COR-L47 (cell line): Measurements from ENCODE around the gene TAT.
"Not testable (repeated sequence)": the region's sequence is repeated elsewhere in the genome, so short reads cannot be mapped to it uniquely, and the experiment has no call there.

Source experiments
- DNase-seq: peaks from one replicate; lab custom pipeline; 2025; lab: John Stamatoyannopoulos, UW

The TAT gene

GRCh38 chr16:71576971-71577370 lies at the start of gene TAT:
Gene TAT (minus strand): TSS chr16:71577092. CDS start chr16:71576415, 677 bp downstream.
- no peak for DNase-seq

GRCh38 chr16:71626018-71626857 lies 49.3 kb upstream of the TAT start, which contains the start of gene MARVELD3:
Gene MARVELD3 (plus strand): TSS chr16:71626184. CDS start chr16:71626230, 46 bp downstream.
- DNase-seq: peak; percentile 35

GRCh38 chr16:71625113-71625850 lies 48.4 kb upstream of the TAT start:
- DNase-seq: no peak

GRCh38 chr16:71623597-71623996 lies 46.7 kb upstream of the TAT start:
- DNase-seq: no peak

- no peak for DNase-seq
Observed at GRCh38 chr16:71622088-71622487, 45.2 kb upstream of the TAT start.

DNA sequence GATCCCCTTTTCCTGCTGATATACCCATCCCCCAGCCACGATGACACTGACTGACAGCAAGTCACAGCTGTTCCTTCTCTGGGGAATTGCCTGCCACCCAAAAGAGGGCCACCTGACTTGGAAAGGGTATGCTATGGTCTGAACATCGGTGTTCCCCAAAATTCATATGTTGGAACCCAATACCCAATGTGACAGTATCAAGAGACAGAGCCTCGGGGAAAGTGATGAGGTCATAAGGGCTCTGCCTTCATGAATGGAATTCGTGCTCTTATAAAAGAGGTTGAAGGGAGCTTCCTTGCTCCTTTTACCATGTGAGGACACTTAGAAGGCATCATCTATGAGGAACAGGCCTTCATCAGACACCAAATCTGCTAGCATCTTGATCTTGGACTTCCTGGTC lies 41.5 kb upstream of the TAT start:
- DNase-seq: no peak

DNA sequence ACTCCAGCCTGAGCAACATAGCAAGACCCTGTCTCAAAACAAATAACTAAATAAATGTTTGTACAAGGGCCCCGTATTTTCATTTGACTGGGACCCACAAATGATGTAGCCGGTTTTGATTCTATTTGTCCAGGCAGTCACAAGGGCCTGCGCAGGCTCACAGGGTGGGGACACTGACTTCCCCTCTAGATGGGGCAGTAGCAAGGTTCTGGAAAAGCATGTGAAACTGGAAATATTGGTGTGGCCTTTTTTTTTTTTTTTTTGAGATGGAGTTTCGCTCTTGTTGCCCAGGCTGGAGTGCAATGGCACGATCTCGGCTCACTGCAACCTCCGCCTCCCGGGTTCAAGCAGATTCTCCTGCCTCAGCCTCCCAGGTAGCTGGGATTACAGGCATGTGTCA lies 38.1 kb upstream of the TAT start:
- DNase-seq: not testable (repeated sequence)

GRCh38 chr16:71610936-71611871 lies 34.3 kb upstream of the TAT start:
- no peak for DNase-seq

DNA sequence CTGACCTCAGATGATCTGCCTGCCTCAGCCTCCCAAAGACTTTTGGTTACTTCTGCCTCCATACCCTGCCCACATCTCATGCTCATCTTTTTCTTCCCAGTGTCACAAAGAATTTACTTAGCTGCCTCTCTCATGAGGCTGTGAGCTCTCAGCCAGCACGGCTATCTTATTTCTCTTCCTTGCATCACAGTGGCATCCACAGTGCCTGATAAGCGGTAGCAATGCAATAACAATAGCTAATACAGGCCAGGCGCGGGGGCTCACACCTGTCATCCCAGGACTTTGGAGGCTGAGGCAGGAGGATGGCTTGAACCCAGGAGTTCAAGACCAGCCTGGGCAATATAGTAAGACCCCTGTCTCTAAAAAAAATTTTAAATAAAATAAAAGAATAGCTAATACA lies 33.6 kb upstream of the TAT start:
- DNase-seq: no peak

- no peak for DNase-seq
Observed at GRCh38 chr16:71609066-71609465, 32.2 kb upstream of the TAT start.

GRCh38 chr16:71600822-71601221 lies 23.9 kb upstream of the TAT start:
- no peak for DNase-seq

GRCh38 chr16:71598426-71598825 lies 21.5 kb upstream of the TAT start:
- not testable (repeated sequence) for DNase-seq

- DNase-seq: not testable (repeated sequence)
Observed at GRCh38 chr16:71595340-71595826, 18.5 kb upstream of the TAT start.

DNA sequence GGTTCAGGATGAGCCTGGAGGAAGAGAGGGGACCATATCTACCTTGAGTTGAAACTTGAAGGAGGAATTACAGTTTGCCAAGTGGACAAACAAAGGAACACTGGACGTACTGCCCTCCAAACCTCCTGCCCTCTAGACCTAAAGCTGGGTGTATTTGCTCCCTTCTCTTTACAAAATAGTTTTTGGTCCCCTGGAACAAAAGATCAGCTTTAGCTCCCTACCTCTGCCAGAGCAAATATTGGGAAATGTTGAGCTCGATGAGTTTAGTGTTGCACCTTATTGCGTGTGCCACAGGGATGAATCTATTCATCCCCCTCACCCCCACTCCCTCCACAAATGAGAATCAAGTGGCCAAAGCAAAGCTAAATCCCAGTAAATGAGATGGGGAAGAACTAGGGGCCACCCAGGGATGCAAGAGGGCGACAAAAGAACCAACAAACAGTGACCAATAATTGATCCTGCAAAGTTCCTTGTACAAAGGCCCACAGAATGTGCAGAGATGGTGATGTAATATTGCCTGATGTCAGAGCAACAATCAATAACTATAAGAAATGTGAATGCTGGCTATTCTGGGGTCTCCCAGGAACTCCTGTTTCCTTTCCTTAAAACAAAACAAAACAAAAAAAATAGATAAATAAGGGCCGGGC lies 17.2 kb upstream of the TAT start:
- no peak for DNase-seq

DNA sequence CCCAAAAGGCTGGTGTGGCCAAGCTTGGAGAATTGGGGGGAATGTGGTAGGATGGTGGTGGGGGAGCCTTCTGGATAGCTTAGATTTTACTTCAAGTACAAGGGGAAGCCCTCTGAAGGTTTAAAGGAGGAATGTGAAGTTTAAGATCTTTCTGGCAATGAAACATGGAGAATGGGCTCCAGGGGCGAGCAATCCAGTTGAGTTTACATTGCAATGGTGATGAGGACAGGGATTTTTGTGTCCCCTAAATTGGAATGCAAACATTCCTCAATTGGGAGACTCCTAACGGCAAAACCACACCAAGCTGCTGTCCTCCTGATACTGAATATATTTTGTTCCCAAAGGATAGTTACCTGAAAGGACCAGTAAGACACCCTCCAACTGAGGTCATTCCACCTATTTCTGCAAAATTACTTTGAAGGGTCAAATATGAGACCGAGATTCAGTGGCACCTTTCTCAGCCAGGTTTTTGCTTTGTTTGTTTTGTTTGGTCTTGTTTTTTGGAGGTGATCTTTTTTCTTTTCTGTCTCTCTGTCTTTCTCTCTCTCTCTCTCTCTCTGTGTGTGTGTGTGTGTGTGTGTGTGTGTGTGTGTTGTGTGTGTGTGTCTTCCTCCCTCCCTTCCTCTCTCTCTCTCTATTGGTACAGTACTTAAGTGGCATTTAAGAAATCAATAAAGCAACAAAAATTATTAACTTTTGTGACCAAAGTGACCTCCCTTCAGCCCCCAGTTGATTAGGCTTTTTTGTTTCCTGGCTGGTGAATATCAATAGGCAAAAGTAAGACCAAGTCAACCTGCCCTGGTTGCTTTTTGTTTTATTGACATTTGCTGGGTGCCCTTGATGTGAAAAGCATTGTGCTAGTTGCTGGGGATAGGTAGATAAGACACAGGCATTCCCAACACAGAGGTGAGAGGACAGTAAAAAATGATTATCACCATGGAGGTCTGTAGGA lies 16.4 kb upstream of the TAT start:
- no peak for DNase-seq

DNA sequence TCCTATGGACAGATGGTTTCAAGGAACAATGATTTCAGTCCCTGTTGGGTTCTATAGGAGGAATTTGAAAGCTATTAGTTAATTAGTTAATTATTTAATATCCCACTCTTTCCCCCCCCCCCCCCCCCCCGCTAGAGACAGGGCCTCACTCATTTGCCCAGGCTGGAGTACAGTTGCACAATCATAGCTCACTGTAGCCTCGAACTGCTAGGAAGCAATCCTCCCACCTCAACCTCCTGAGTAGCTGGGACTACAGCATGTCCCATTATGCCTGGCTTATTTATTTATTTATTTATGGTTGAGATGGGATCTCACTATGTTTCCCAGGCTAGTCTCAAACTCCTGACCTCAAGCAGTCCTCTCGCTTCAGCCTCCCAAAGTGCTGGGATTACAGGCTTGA lies 15.0 kb upstream of the TAT start:
- no peak for DNase-seq

GRCh38 chr16:71590584-71590983 lies 13.7 kb upstream of the TAT start:
- DNase-seq: no peak

DNA sequence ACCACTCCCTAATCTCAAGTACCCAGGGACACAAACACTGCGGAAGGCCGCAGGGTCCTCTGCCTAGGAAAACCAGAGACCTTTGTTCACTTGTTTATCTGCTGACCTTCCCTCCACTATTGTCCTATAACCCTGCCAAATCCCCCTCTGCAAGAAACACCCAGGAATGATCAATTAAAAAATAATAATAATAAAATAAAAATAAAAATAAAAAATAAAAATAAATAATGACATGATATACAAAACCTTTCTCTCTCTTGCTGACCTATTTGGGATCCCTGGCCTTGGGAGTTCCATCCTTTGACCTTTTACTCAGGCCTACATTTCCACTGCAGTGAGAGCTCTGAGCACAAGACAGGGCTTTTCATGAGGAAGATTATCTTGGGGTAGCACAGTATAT lies 13.2 kb upstream of the TAT start:
- not testable (repeated sequence) for DNase-seq

- not testable (repeated sequence) for DNase-seq
Observed at GRCh38 chr16:71589334-71589733, 12.4 kb upstream of the TAT start.

DNA sequence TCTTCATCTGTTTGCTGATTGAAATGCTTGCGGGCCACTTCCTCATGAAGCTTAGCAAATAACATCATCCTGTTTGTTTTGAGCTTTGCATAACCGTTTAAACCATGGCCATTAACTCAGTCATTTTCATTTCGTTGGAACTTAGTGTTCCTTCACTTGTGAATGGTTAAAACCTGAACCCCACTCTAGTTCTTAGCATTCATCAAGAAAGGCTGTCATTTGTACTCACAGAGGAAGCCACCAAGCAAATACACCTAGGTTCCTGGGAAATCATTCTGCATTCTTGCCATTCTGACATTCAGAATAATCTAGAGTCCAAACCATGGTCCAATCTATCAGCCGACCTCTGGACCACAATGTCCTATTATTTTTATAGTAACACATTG lies 8.4 kb upstream of the TAT start:
- no peak for DNase-seq
